BLaER1 treated with 17β-estradiol and CSF1 and Interleukin-3, amounts not matched to agents 10 nM and 100 nM (cell line): ENCODE measurements around the gene OR2H2.

Experiments
- H3K27ac ChIP-seq, 11 experiments: shearing (Covaris generic); formaldehyde crosslinking; 2 replicates each; pipeline ENCODE4 v1.8.1; 2022
- H3K27me3 ChIP-seq, 11 experiments: shearing (Covaris generic); formaldehyde crosslinking; 2 replicates each; pipeline ENCODE4 v1.8.1; 2022
- H3K36me3 ChIP-seq, 11 experiments: shearing (Covaris generic); formaldehyde crosslinking; 2 replicates each; pipeline ENCODE4 v1.8.1; 2022
- H3K4me1 ChIP-seq, 10 experiments: shearing (Covaris generic); formaldehyde crosslinking; 2 replicates each; pipeline ENCODE4 v1.8.1; 2022
- H3K4me2 ChIP-seq, 11 experiments: shearing (Covaris generic); formaldehyde crosslinking; 2 replicates each; pipeline ENCODE4 v1.8.1; 2022
- H3K4me3 ChIP-seq, 10 experiments: shearing (Covaris generic); formaldehyde crosslinking; 2 replicates each; pipeline ENCODE4 v1.8.1; 2022
- H3K9ac ChIP-seq, 11 experiments: shearing (Covaris generic); formaldehyde crosslinking; 2 replicates each; pipeline ENCODE4 v1.8.1; 2022
- H3K9me3 ChIP-seq, 11 experiments: shearing (Covaris generic); formaldehyde crosslinking; replicated peaks in 1 of 11; 2 replicates each; pipeline ENCODE4 v1.8.1; 2022
- H4K20me1 ChIP-seq, 11 experiments: shearing (Covaris generic); formaldehyde crosslinking; 2 replicates each; pipeline ENCODE4 v1.8.1; 2022
- Cebpa-rat ChIP-seq, 11 experiments: shearing (Covaris generic); IDR thresholded peaks; 2 replicates each; pipeline ENCODE4 v1.8.1; 2022

Gene OR2H2

GRCh38 chr6:29584821-29585220 lies at the start of gene OR2H2:
TSS of gene OR2H2 (plus strand) at chr6:29585121. CDS start at chr6:29587945, 2,824 bp downstream.
- Histone ChIP-seq H3K4me2 (no peak within 1 kb of the TSS), H3K27ac (no peak within 1 kb of the TSS), H3K27me3 (no peaks in the 10 kb centered on the region), H3K9me3 (no peaks in the 10 kb centered on the region), H3K4me3 (no peak within 1 kb of the TSS), H4K20me1 (no peaks in the 10 kb centered on the region), H3K36me3 (no peaks in the 10 kb centered on the region), H3K9ac (no peak within 1 kb of the TSS), H3K4me1 (peaks cover 0 to 14% (median 8%) of the 10 kb centered on the region in 10 experiments; a peak in 13 of 20 replicates)
- no peak for TF ChIP-seq Cebpa-rat (IDR thresholded peaks at IDR 0.05)

DNA sequence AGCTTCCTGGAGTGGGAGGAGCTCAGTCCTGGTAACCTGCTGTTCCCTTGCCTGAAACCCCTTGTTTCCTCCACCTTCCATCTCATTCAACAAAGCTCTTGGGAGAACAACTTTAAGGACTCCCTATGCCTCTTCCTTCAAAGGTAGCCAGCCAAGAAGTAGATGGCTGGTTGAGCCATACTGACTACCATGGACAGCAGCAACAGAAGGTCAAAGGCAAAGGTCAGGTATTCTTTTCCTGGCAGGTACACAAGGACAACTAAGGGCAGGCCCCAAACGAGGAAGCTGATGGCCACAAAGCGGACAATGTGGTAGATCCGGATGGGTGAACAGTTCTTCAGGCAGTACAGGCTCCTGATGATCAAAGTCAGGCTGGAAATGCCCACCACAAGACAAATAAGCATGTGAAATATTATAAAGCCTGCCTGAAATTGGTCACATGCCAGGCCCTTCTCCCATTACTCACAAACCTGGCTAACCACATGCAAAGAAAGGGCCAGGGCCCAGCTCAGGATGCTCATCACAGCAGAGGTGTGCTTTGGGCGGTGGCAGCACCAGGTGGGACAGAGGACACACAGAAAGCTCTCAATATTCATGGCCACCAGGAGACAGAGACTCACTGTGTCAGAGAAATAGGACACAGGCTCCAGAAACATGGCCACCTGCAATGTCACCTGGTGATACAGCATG lies 47.1 kb upstream of the OR2H2 start:
- Histone ChIP-seq H3K36me3 (no peaks in the 10 kb centered on the region), H3K4me1 (no peaks in the 10 kb centered on the region), H3K27ac (no peak overlapping the region), H3K4me3 (no peak overlapping the region), H3K27me3 (no peaks in the 10 kb centered on the region), H4K20me1 (no peaks in the 10 kb centered on the region), H3K9me3 (no peaks in the 10 kb centered on the region), H3K4me2 (no peak overlapping the region), H3K9ac (no peak overlapping the region)
- no peak for TF ChIP-seq Cebpa-rat (IDR thresholded peaks at IDR 0.05)

DNA sequence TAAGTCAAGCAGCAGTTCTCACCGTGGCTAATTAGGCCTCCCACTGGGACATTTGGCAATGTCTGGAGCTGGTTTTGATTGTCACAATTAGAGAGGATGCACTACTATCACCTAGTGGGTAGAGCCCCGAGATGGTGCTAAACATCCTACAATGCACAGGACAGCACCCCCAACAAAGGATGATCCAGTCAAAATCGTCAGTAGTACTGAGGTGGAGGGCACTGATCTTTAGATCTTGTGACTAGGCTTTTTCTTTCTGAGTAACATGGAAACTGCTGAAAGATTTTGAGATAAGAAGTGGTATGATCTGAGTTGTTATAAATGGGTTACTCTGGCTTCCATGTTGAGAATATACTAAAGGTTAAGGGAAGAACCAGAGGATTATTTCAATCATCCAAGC lies 37.3 kb upstream of the OR2H2 start:
- Histone ChIP-seq H4K20me1 (no peaks in the 10 kb centered on the region), H3K4me2 (no peak overlapping the region), H3K4me3 (no peak overlapping the region), H3K27me3 (no peaks in the 10 kb centered on the region), H3K4me1 (no peaks in the 10 kb centered on the region), H3K36me3 (no peaks in the 10 kb centered on the region), H3K9me3 (no peaks in the 10 kb centered on the region), H3K27ac (no peak overlapping the region), H3K9ac (no peak overlapping the region)
- no peak for TF ChIP-seq Cebpa-rat (IDR thresholded peaks at IDR 0.05)

DNA sequence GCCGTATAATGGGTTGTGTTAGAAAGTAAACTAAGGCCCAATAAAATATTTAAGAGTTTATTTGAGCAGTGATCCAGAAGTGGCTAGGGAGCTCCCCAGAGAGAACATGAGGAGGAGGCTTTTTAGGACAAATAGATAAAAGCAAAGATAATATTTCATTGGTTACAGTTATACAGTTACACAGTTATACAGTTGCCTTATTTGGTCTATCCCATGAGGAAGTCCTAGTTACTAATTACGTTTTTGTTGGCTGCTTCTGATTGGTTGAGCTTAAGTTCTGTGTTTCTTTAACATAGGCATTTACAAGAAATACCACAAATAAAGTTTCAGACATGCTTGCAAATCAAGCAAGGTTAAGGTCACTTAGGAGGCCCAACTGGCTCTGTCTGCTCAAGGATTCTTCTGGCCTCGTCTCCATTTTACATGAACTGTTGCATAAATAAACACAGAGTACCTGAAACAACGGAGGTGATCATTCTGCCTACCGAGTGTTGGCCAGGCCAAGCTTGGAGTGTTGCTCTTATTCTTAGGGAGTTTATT lies 32.3 kb upstream of the OR2H2 start:
- H3K4me2 ChIP-seq: no peak overlapping the region

GRCh38 chr6:29553268-29554057 lies 31.5 kb upstream of the OR2H2 start:
- Histone ChIP-seq H3K4me1 (no peaks in the 10 kb centered on the region), H4K20me1 (no peaks in the 10 kb centered on the region; a peak in 1 of 22 replicates), H3K27ac (no peak overlapping the region), H3K27me3 (no peaks in the 10 kb centered on the region), H3K4me3 (no peak overlapping the region), H3K9ac (no peak overlapping the region), H3K9me3 (peaks cover 14 to 23% (median 18%) of the 10 kb centered on the region in 11 experiments), H3K4me2 (no peak overlapping the region), H3K36me3 (no peaks in the 10 kb centered on the region)
- TF ChIP-seq Cebpa-rat (IDR thresholded peaks at IDR 0.05): no peak

More for the DNA sequence above, 32.3 kb upstream of the OR2H2 start:
- no peak for TF ChIP-seq Cebpa-rat (IDR thresholded peaks at IDR 0.05)
- Histone ChIP-seq H3K27ac (no peak overlapping the region), H3K36me3 (no peaks in the 10 kb centered on the region), H3K4me1 (no peaks in the 10 kb centered on the region), H3K27me3 (no peaks in the 10 kb centered on the region), H3K9ac (no peak overlapping the region), H4K20me1 (no peaks in the 10 kb centered on the region; a peak in 1 of 22 replicates), H3K9me3 (peaks cover 14 to 23% (median 18%) of the 10 kb centered on the region in 11 experiments), H3K4me3 (no peak overlapping the region)

GRCh38 chr6:29554764-29555163 lies 30.2 kb upstream of the OR2H2 start:
- Histone ChIP-seq H3K27me3 (no peaks in the 10 kb centered on the region), H3K4me3 (no peak overlapping the region), H3K36me3 (no peaks in the 10 kb centered on the region), H3K27ac (no peak overlapping the region), H3K4me1 (no peaks in the 10 kb centered on the region), H4K20me1 (no peaks in the 10 kb centered on the region; a peak in 1 of 22 replicates), H3K9me3 (peaks cover 14 to 23% (median 18%) of the 10 kb centered on the region in 11 experiments), H3K9ac (no peak overlapping the region), H3K4me2 (no peak overlapping the region)
- TF ChIP-seq Cebpa-rat (IDR thresholded peaks at IDR 0.05): no peak

GRCh38 chr6:29557320-29557719 lies 27.6 kb upstream of the OR2H2 start:
- H3K4me2 ChIP-seq: no peak overlapping the region
- H4K20me1 ChIP-seq: no peaks in the 10 kb centered on the region; a peak in 1 of 22 replicates
- no peaks in the 10 kb centered on the region for H3K36me3 ChIP-seq
- no peak overlapping the region for H3K4me3 ChIP-seq
- no peaks in the 10 kb centered on the region for H3K4me1 ChIP-seq
- H3K27me3 ChIP-seq: no peaks in the 10 kb centered on the region
- no peak for TF ChIP-seq Cebpa-rat (IDR thresholded peaks at IDR 0.05)
- no peak overlapping the region for H3K27ac ChIP-seq
- H3K9ac ChIP-seq: no peak overlapping the region
- peaks cover 14 to 23% (median 18%) of the 10 kb centered on the region in 11 experiments for H3K9me3 ChIP-seq

- no peak overlapping the region for H3K4me2 ChIP-seq
These were observed 26.4 kb upstream of the OR2H2 start for GRCh38 chr6:29558439-29559079.

More at GRCh38 chr6:29558439-29559079, 26.4 kb upstream of the OR2H2 start:
- H3K9me3 ChIP-seq: peaks cover 7 to 15% (median 12%) of the 10 kb centered on the region in 11 experiments
- H4K20me1 ChIP-seq: no peaks in the 10 kb centered on the region
- no peak for TF ChIP-seq Cebpa-rat (IDR thresholded peaks at IDR 0.05)
- no peak overlapping the region for H3K9ac ChIP-seq
- no peak overlapping the region for H3K27ac ChIP-seq
- no peak overlapping the region for H3K4me3 ChIP-seq
- H3K36me3 ChIP-seq: no peaks in the 10 kb centered on the region
- H3K4me1 ChIP-seq: peaks cover 0 to 7% (median 0%) of the 10 kb centered on the region in 10 experiments; a peak in 5 of 20 replicates
- H3K27me3 ChIP-seq: no peaks in the 10 kb centered on the region
